ENCODE data around the gene PLEKHA7. TPM values are rescaled to one million over a fixed set of nuclear protein-coding genes. Genes with fewer than 3 reads are reported as not detected.

PLEKHA7 gene
- polyA plus RNA-seq, 3 donors = 46.5 to 58.2 (median 51.1) TPM

DNA sequence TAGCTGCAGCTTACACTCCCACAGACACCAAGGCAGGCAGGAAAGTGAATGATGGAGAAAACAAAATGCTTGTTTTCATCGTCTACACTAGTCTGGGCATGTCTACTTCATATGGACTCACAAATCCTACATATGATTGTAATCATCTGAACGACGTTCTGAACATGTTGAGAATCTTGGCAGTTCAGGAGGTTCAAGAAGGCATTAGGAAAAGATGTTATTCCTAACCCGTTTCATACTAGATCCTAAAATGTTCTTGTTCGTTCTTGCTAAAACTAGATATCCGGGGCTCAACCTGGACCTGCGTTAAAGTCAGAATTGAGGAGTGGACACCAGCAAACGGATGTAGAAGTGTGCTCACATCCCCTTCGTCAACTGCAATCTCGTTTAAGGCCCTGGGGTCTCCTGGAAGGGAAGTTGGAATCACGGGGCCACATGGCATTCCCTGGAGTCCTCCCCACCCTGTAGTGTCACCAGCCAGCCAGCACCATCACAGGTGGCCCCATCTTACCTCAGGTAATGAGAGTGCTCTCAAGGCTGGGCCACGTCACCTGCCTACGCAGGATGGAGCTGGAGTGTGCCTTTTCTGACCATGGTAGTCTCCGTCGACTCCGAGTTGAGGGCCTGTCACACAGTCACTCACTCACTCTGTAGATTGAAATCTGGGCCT, 238.5 kb downstream of the PLEKHA7 start:
- no peak for DNase-seq (ENCODE audit: extremely low read depth in 1 of 11, low read depth in 9 of 11, low spot score in 4 of 11)

DNA sequence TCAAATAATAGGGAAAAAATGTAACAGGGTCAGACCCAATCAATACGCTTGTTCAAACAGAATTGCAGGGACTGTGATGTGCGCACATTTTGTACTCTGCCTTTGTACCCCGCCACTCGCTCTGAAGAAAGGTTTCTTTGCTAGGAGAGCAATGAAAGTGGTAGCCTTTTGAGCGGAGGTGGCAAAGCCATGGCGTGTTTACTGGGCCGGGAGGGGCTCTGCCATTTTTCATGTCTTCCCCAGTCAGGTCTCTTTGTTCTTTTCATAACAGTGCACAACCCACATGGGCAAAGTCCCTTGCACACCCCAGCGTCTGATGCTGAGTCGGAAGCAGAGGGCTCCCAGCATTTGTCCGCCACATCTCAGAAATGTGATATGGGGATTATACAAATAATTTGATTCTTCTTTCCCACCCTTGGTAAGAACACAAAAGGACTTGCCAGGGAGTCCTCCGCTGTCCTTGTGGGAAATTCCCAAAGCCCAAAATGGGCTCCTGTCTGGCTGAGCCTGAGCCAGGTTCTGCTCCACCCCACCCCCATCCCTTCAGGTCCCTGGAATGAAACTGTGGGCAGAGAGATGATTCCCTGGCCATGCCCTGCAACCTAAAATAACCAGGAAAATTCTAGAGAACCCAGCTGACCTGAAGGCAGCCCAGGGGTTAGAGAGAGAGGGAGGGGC, 239.1 kb downstream of the PLEKHA7 start:
- DNase-seq (ENCODE audit: extremely low read depth in 1 of 11, low read depth in 9 of 11, low spot score in 4 of 11) = no peak

DNA sequence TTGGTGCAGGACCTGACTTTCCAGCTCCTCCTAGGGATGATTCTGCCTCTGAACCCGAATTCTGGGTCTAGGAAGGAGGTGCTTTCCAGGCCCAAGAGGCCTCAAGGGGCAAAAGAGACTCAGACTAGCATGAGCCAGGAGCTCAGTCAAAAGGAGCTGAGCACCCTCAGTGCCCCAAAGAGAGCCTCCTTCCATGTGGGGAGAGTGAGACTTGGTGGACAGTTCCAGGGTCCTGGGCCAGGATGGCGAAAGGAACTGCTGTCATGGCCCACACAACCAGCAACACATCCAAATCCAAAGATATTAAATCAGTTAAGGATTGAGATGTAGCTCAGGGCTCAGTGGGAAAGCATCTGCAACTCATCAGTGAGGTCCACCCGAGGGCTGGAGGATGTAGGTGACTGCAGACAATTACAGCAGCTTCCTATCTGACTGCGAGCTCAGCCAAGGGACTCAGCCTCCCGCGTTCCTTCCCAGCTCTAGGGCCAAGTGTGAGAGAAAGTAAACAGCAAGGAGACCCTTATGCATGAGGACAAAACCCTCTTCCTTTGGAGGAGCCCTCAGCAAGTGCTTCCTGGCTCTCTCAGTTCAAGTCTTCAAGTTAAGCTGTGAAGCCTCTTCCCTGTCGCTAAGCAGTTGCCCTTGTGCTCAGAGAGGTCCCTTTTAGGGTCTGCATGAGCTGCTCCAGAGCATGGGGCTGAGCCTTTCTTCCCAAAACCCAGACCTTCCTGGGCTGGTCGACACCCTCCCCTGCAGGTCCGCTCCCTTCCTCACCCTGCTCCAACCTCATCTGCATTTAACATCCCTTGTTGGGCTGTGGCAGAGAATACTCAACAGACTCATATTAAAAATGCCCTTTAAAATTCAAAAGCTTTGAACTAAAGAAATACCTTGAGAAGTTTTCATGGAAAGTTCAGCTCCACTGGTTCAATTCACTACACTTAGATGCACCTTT, 240.0 kb downstream of the PLEKHA7 start:
- no peak for DNase-seq (ENCODE audit: extremely low read depth in 1 of 11, low read depth in 9 of 11, low spot score in 4 of 11)

DNA sequence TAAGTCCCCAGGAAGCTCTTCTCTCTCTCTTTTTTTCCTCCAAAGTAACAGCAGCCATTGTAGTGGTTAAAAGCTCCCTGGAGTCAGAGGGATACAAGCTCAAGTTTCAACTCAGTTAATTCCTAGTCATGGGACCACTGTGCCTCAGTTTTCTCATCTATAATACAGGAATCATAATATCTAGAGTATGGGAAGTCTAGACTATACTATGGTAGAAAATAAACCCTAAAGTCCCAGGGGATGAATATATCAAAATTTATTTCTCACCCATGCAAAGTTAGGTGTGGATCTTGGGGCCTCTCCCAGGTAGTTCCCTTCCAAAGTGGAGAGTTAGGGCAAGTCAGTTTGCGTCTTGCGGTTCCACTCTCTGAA, 242.1 kb downstream of the PLEKHA7 start:
- no peak for DNase-seq (ENCODE audit: extremely low read depth in 1 of 11, low read depth in 9 of 11, low spot score in 4 of 11)

DNA sequence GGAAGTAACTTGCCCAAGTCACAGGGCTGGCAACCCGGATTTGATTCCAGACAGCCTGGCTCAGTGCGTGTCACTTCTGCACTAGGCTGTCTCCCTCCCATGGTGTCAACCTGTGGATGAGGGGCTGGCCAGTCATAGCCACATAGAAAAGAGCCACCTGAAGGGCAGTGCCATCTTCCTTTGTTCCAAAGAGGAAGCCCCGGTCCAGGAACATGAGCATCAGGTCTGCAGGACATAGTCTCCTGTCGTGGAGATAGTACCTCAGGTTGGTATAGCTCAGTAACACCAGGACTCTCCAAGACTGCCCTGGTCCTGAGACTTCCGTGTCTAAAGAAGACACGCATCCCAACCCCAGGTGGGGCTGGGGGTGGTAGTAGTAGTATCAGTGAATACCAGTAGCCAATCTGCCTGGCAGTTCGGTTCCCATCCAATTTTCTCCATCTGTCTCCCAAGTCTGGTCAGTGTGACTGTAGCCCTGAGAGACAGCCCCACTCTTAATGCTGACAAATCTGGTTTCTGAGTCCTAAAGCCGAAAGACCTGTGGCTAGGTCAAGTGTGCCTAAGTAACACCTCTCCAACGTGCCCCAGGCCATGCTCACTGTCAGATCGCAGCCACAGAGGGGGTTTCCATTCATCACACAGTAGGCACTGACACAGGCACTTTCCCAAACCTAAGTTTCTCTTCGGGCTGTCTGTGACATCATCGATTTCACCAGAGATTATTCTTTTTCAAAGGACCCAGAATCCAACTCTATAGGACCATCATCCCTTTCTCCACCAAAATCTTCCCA, 242.7 kb downstream of the PLEKHA7 start:
- no peak for DNase-seq (ENCODE audit: extremely low read depth in 1 of 11, low read depth in 9 of 11, low spot score in 4 of 11)

DNA sequence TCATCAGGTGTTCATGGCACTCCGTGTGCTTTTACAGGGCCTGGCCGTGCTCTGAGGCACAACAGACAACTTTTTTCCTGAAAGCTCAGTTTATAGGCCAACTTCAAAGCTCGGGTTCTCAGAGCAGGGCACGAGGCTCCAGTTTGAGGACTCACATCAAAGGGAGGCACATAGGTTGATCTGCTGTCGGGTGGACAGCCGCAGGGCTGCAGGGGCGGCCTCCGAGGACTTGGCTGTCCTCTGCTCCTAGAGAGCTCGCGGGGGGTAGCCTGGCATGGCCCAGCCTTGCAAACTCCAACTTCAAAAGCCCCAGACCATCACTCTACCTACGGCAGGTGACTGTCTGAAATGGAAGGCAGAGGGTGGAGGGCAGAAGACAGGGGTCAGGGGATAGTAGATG, 244.2 kb downstream of the PLEKHA7 start:
- no peak for DNase-seq (ENCODE audit: extremely low read depth in 1 of 11, low read depth in 9 of 11, low spot score in 4 of 11)

DNA sequence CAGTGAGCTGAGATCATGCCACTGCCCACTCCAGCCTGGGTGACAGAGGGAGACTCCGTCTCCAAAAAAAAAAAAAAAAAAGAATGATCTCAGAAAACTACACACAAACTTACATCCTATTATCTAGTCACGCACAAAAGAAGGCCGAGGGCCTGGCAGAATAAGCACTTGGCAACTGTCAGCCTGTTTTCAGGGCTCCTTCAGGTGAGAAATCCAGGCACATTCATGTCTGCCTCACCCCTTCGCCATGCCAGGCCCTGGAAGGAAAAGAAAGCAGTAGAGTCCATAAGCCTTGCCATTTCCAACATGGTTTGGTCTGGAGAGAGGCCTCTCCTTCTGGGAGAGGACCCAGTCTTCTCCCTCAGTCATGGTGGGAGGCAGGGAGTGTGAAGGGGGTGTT, 244.8 kb downstream of the PLEKHA7 start:
- no peak for DNase-seq (ENCODE audit: extremely low read depth in 1 of 11, low read depth in 9 of 11, low spot score in 4 of 11)

DNA sequence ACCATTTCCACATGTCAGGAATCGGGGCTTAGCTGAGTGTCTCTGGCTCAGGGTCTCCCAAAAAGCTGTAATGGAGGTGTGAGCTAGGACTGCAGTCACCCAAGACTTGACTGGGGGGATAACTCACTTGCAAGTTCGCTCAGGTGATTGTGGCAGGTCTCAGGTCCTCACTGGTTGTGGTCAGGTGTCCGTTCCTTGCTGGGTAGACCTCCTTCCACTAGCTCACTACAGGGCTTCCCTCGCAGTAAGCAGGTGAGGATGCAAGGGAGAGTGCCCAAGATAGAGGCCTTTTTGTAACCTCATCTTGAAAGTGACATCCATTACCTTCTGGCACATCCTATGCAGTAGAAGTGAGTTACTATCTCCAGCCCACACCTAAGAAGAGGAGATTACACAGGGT, 246.3 kb downstream of the PLEKHA7 start:
- DNase-seq (ENCODE audit: extremely low read depth in 1 of 11, low read depth in 9 of 11, low spot score in 4 of 11) = no peak

DNA sequence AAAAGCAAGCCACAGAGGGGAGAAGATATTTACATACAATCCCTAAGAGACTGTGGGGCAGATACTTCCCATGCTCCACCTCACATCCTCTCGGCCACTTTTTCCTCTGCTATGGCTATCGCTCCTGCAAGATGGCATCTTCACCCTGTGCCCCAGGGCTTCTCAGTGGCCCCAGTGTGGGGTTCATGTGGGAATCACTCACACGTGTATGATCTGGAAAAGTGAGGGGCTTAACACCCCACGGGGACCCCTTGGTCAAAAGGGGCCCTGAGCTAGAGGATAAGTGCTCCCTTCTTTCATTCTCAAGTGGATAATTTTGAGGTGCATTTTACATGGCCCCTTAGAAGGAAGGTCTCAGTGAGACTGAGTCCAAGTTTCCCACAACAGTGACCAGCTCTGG, 247.1 kb downstream of the PLEKHA7 start:
- no peak for DNase-seq (ENCODE audit: extremely low read depth in 1 of 11, low read depth in 9 of 11, low spot score in 4 of 11)

DNA sequence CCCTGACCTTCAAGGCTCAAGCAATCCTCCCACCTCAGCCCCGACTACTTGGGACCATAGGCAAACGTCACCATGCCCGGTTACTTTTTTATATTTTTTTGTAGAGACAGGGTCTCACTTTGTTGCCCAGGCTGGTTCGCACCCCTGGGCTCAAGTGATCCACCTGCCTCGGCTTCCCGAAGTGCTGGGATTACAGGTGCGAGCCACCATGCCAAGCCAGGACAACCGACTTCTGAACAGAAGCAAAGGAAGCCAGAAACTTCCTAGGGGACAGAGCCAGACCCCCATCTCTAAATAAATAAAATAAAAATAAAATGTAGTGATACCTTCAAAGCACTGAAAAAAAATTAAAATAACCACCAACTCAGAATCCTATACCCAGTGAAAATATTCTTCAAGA, 249.3 kb downstream of the PLEKHA7 start:
- DNase-seq (ENCODE audit: extremely low read depth in 1 of 11, low read depth in 9 of 11, low spot score in 4 of 11) = no peak

DNA sequence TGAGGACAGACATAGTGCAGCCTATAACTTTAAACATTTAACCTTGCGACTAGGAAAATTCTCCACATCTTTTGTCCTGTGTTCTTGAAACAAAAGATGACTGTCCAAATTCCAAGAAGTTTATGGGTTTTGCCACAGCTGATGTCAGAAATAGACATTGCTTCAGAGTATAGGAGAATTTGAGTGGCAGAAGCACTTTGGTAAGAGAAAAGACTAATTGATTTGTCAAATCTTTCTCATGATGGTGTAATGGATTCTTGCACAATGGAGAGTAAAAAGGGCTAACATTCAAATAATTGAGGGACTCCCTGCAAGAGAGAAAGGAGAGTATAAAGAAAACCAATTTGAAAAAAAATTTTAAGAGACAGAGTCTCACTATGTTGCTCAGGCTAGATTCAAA, 250.5 kb downstream of the PLEKHA7 start:
- no peak for DNase-seq (ENCODE audit: extremely low read depth in 1 of 11, low read depth in 9 of 11, low spot score in 4 of 11)

DNA sequence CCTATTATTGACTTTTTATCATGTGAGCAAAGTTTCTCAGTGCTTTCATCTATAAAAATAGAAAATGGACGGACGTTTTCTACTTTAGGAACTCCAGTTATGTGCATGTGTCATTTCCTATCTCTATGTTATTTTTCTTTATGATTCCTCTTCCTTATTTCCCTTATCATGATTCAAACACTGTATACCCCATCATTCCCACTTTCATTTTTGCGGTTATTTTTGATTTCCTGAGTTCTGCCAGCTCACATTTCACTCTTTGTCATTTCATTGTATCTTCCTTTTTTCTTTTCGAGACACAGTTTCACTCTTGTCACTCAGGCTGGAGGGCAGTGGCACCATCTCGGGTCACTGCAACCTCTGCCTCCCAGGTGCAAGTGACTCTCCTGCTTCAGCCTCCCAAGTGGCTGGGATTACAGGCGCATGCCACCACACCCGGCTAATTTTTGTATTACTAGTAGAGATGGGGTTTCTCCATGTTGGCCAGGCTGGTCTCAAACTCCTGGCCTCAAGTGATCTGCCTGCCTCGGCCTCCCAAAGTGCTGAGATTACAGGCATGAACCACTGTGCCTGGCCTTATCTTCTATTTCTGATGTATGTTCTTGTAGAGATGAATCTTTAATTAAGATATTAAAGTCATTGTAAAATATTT, 254.2 kb downstream of the PLEKHA7 start:
- DNase-seq (ENCODE audit: extremely low read depth in 1 of 11, low read depth in 9 of 11, low spot score in 4 of 11) = no peak

DNA sequence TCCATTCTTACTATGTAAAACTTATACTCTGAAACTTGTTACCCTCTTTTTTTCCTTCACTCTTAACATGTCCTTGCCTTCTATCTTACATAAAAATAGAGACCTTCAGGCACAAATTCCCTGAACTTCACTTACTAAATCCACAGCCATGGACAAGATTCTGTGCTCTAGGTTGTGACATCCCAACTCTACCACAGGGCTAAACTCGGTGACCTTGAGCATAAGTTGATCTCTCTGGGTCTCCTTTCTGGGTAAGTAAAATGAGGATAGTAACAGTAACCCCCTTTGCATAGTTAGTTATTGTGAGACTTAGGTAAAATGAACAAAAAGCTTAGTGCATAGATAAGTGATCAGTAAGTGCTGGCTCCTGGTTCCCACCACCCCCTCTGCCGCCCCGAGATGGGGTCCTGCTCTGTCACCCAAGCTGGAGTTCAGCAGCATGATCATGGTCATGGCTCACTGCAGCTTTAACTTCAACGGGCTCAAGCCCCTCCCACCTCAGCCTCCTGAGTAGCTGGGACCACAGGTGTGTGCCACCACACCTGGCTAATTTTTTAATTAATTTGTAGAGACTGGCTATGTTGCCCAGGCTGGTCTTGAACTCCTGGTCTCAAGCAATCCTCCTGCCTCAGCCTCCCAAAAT, 255.7 kb downstream of the PLEKHA7 start:
- DNase-seq (ENCODE audit: extremely low read depth in 1 of 11, low read depth in 9 of 11, low spot score in 4 of 11) = no peak

DNA sequence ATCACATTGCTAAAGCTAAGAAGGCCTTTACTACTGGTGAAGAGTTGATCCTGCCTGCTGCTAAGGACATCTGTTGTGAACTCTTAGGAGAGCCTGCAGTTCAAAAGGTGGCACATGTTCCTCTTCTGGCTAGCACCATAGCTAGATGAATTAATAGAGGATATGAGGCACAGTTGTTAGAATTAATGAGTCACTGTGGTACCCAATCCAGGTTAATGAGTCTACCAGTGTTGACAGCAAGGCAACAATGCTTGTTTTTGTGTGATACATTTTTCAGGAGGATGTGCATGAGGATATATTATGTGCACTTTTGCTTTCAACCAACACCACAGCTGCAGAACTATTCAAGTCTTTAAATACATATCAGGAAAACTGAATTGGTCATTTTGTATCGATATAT, 263.8 kb downstream of the PLEKHA7 start:
- no peak for DNase-seq (ENCODE audit: extremely low read depth in 1 of 11, low read depth in 9 of 11, low spot score in 4 of 11)

DNA sequence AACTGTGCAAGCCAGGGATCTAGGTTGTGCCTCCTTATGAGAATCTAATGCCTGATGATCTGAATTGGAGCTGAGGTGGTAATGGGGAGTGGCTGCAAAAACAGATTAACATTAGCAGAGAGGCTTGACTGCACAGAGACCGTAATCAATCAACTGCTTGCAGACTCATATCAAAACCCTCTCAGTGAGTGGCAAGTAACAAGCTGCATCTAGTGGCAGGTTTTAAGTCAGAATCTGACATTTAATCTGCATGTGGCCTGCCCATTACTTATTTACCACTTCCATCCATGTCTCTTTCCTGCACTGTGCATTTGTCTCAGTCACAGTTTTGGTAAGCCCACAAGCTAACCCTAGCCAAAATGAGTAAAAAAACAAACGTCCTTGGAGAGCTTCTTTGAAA, 264.5 kb downstream of the PLEKHA7 start:
- no peak for DNase-seq (ENCODE audit: extremely low read depth in 1 of 11, low read depth in 9 of 11, low spot score in 4 of 11)

DNA sequence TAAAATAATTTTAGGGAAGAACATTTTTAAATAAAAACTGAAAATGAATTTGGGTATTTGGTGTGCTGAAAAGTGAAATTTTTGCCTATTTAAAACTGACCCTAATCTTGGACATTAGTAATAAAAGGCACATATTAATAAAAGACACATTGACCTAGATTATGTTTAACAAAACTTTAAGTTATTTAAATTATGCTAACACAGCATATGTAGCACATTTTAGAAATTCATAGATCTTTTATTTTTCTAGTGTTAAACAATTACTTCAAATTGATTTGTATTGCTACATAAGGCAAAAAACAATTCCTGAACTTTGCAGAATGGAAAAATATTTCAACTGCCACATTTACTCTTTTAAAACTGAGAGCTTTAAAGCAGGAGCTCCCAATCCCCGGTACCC, 265.1 kb downstream of the PLEKHA7 start:
- no peak for DNase-seq (ENCODE audit: extremely low read depth in 1 of 11, low read depth in 9 of 11, low spot score in 4 of 11)

DNA sequence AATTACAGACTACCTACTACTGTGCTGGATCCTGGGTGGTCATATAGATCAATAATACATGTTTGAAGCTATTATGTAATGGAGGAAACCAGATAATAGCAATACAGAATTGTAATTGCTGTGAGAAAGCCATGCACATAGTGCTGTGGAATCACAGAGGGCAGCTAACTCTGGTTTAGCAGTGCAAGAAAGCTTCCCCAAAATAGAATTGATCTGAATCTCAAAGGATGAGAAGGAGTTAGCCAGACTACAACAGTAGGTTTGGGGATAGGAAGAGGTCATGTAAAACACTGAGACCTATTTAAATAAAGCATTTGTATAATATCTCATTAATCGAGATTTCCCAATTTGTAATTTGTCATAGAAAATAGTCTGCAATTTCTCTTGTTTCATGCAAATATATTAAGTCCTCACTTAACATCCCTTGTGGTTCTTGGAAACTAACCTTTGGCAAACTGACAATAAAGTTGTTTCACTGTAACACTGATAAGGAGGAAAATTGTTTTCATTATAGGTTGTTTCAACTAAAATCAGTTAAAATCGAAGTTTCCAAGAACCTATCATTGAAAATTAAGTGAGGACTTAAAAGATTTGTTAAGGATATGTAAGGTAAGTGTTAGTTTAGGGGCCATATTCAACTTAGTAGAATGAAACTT, 268.1 kb downstream of the PLEKHA7 start:
- DNase-seq (ENCODE audit: extremely low read depth in 1 of 11, low read depth in 9 of 11, low spot score in 4 of 11) = no peak

Data from renal cortex interstitium (tissue), 11 donors.